Neural crest cell (in vitro differentiated cells): ENCODE results near the gene PRKAG2. TPM values are rescaled to one million over a fixed set of nuclear protein-coding genes. Genes with fewer than 3 reads are reported as not detected.

ENCODE experiments used
- DNase-seq: peaks from one replicate; pipeline ENCODE4 v3.0.0; 2021; ENCODE audit warnings: low read depth, mixed read lengths, low spot score
- H3K27ac Mint-ChIP-seq: one replicate; pipeline ENCODE4 v1.8.0; 2021; ENCODE audit warnings: mild to moderate bottlenecking, mixed read lengths; ENCODE audit not compliant: unreplicated experiment
- H3K27me3 Mint-ChIP-seq: 2 replicates; pipeline ENCODE4 v1.8.0; 2021; ENCODE audit warnings: low read depth, mild to moderate bottlenecking, mixed read lengths
- H3K36me3 Mint-ChIP-seq: 2 replicates; pipeline ENCODE4 v1.8.0; 2021; ENCODE audit warnings: low read depth, mild to moderate bottlenecking, mixed read lengths
- H3K4me1 Mint-ChIP-seq: 2 replicates; pipeline ENCODE4 v1.8.0; 2021; ENCODE audit warnings: mixed read lengths
- H3K4me3 Mint-ChIP-seq: one replicate; pipeline ENCODE4 v1.8.0; 2021; ENCODE audit warnings: mild to moderate bottlenecking, mixed read lengths
- H3K9me3 Mint-ChIP-seq: 2 replicates; pipeline ENCODE4 v1.8.0; 2021; ENCODE audit warnings: mixed read lengths
- CTCF ChIP-seq: fragments of 200-600 bp; sonication (generic); conservative IDR thresholded peaks from 2 replicates; pipeline ENCODE4 v1.5.0; 2021; ENCODE audit warnings: antibody characterized with exemption, mild to moderate bottlenecking
- total RNA-seq: library from RNA; stranded (reverse); gene quantifications from 2 replicates; pipeline ENCODE4 v1.2.1, GENCODE V29; 2021

Gene PRKAG2
- total RNA-seq, 1 donor from 2014 or later: 12.5 TPM

- no peak for DNase-seq
- TF ChIP-seq CTCF: no peak
- Mint-ChIP-seq H3K27ac (no peak overlapping the region), H3K36me3 (no peaks in the 10 kb centered on the region), H3K27me3 (no peaks in the 10 kb centered on the region), H3K4me3 (no peak overlapping the region), H3K9me3 (no peaks in the 10 kb centered on the region), H3K4me1 (peaks cover 20% of the 10 kb centered on the region)
Measured at GRCh38 chr7:151699928-151700319, 177.0 kb downstream of the PRKAG2 start.

- Mint-ChIP-seq H3K27ac (no peak overlapping the region), H3K27me3 (no peaks in the 10 kb centered on the region), H3K4me1 (peaks cover 22% of the 10 kb centered on the region), H3K9me3 (no peaks in the 10 kb centered on the region), H3K4me3 (no peak overlapping the region), H3K36me3 (no peaks in the 10 kb centered on the region)
- TF ChIP-seq CTCF: no peak
- DNase-seq: no peak
Measured at GRCh38 chr7:151699147-151699927, 177.6 kb downstream of the PRKAG2 start.

- Mint-ChIP-seq H3K36me3 (no peaks in the 10 kb centered on the region), H3K4me3 (no peak overlapping the region), H3K9me3 (no peaks in the 10 kb centered on the region), H3K4me1 (peaks cover 24% of the 10 kb centered on the region), H3K27me3 (no peaks in the 10 kb centered on the region), H3K27ac (no peak overlapping the region)
- no peak for DNase-seq
- no peak for TF ChIP-seq CTCF
Measured at GRCh38 chr7:151697942-151698341, 179.0 kb downstream of the PRKAG2 start.

- H3K4me3 Mint-ChIP-seq: no peak overlapping the region
- no peak for DNase-seq
- no peaks in the 10 kb centered on the region for H3K9me3 Mint-ChIP-seq
- H3K27me3 Mint-ChIP-seq: no peaks in the 10 kb centered on the region
- H3K27ac Mint-ChIP-seq: no peak overlapping the region
- H3K4me1 Mint-ChIP-seq: peaks cover 24% of the 10 kb centered on the region
- H3K36me3 Mint-ChIP-seq: no peaks in the 10 kb centered on the region
- no peak for TF ChIP-seq CTCF
Measured at GRCh38 chr7:151697515-151697895, 179.4 kb downstream of the PRKAG2 start.

- no peak overlapping the region for H3K27ac Mint-ChIP-seq
- H3K27me3 Mint-ChIP-seq: no peaks in the 10 kb centered on the region
- H3K4me3 Mint-ChIP-seq: no peak overlapping the region
Measured at GRCh38 chr7:151696721-151697514, 180.0 kb downstream of the PRKAG2 start.

More at GRCh38 chr7:151696721-151697514, 180.0 kb downstream of the PRKAG2 start:
- TF ChIP-seq CTCF: no peak
- Mint-ChIP-seq H3K9me3 (no peaks in the 10 kb centered on the region), H3K36me3 (no peaks in the 10 kb centered on the region), H3K4me1 (peaks cover 24% of the 10 kb centered on the region)
- no peak for DNase-seq
